GM19193 (cell line): ENCODE measurements around the gene POLA2.

Experiments
- POLR2A ChIP-seq: IDR thresholded peaks from 4 replicates; pipeline ENCODE4 v1.6.1; 2011; ENCODE audit not compliant: insufficient read depth, insufficient read length; ENCODE audit errors: extremely low read depth

Gene POLA2

DNA sequence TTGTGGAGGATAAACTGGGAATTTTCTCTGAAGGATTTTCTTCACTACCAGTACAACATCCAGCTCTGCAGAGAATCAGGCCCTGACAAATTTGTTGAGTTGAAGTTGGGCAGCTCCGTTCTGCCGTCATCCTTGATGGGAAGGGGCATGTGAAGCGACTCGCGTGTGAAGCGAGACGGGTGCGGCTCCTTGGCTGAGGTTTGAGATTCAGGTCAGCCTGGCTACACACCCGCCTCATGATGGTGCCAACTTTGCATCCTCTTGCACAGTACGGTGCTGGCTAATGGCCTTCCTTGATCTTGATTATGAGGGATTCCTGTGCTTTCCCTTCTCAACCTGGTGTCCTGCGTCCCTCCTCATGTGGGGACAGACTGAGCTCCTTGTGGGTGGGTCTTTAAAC is 33.2 kb downstream of the POLA2 start:
- TF ChIP-seq POLR2A, result no peak

DNA sequence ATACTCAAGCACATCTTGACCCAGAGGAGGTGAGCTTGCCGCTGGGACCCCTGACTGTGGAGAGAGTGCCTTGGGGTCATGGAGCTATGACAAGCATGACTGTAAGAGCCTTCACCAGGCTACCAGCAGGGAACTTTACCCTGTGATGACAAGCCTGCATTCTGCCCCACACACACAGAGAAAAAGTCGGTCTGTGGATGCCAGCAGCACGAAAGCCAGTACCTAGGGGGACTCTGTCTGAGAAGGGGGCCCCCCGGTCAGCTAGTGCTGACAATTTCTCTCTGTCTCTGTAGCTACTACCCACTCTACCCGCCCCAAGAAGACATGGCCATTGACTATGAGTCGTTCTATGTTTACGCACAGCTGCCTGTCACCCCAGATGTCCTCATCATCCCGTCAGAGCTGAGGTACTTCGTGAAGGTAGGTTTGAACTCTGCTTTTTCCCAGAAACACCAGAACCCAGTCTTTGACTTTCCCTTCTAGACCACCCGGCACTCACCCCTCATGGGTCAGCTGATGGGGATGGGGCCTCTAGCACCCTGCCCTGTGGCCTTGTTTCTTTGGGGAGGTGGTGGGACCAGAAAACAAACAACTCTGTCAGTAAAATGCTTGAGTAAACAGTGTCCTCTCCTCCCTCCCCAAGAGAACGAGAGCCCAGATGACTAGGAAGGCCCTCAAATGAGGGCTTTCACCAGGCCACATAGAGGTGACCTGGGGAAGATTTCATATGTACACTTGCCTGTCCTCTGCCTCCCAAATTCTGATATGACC is 34.0 kb downstream of the POLA2 start:
- TF ChIP-seq POLR2A, result no peak

DNA sequence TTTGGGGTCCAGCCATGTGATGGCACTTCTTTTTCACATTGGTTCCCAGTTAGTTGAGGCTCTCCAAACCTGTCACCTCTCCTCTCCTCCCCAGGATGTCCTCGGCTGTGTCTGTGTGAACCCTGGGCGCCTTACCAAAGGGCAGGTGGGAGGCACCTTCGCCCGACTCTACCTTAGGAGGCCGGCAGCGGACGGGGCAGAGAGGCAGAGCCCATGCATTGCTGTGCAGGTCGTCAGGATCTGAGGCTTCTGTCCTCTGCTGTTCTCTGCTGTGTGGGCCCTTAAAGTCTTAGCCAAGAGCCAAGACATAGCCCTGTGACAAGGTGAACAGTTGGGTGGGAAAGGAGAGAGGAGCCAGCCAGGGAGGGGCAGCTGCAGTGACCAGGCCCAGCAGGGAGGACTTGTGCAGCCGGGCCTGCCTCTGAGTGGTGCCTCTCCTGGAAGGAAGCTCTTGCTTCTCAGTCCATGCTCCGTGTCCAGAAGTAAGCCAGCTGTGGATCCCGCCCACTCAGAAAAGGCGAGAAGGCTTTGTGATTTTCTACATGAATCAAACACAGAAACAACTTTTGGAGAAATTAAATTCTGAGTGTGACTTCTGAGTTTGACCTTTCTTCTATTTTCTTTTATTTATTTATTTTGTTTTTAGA is 35.4 kb downstream of the POLA2 start:
- TF ChIP-seq POLR2A, result no peak

DNA sequence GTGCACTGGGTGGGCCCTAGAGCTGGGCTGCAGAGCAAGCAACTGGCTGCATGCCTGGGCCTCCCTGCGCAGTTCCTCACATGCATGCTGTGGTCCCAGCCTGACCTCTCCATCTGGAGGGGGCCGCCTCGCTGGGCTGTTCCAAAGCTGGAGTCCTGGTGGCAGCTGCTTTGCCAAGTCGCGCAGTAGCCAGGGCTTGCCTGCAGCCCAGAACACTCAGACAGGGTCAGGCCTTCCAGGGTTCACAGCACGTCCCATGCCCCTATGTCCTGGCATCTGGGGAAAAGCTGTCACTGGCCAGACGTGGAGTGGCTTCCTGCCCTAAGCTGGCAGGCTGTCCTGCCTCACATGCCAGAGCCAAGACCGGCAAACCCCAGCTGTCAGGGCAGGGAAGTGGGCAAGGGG is 36.4 kb downstream of the POLA2 start:
- no peak for TF ChIP-seq POLR2A

DNA sequence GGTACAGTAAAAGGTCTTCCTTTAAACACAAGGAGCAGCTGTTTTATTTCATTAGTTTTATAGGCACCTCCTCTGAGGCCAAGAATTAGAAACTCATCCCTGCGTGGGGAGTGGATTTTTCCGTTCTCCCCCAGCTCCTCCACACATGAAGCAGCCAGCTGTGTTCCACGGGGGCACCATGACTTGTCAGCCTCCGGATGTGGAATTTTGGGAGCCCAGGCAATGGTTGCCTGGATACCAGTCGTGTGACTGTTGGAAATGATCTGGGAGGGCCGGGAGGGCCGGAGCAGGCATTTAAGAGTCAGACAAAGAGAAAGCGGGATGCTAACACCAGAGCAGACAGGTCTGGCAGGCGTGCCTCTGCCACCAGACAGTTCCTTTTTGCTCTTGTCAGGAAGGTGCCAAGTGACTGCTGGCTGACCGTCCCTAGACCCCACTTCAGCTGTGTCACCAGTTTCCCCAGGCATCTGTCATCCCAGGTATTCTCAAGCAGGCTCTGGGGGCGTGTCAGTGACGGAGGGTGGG is 37.0 kb downstream of the POLA2 start:
- no peak for TF ChIP-seq POLR2A

DNA sequence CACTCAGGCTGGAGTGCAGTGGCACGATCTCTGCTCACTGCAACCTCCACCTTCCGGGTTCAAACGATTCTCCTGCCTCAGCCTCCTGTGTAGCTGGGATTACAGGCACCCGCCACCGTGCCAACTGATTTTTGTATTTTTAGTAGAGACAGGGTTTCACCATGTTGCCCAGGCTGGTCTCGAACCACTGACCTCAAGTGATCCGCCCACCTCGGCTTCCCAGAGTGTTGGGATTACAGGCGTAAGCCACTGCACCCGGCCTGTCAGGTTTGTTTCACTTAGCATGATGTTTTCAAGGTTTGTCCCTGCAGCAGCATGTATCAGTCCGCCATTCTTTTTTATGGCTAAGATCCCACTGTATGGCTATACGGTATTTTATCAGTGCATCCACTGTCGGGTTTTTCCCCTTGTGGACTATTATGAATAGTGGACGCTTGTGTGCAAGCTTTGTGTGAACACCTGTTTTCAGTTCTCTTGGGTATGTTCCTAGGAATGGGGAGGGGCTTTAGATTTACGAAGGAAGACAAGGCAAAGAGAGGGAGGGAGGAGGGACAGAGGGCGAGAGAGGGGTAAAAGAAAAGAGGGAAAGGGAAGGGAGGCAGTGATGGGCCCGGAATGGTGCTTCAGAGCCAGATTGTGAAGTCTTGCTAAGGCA is 39.0 kb downstream of the POLA2 start:
- TF ChIP-seq POLR2A, result no peak

DNA sequence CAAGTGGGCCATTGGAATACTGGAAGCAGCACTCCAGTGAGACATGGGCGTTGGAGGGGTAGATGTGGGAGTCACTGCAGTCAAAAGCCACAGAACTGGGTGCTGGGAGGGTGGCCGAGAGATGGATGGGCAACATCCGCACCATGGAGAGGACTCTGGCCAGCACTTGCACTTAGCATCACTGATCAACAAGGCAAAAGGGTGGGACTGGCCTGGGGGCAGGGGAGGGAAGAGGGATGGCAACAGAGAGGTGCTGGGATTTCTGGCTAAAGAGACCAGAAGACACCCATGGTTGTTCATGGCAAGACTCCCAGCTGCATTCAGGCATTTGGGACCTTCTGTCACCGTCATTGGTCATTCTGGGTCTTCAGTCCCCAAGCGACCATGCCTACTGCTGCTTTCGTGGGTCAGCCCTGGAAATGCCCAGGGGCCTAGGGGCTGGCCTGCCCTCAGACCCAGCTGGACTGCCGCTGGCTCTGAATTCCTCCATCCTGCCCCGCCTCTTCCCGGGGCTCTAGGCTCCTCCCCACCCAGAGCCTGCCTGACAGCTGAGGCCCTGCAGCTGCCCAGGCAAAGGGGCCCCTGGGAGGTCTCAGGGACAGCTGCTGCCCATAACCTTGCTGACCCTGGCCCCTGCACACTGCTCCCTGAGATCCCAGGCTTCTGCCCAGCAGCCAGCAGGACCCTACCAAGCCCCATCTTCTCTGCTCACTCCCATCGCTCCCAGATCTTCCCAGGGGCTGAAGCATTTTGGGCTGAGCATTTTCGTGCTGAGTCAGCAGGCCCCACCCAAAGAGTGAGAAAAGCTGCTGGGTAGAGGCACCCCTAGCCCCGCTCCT is 39.9 kb downstream of the POLA2 start:
- no peak for TF ChIP-seq POLR2A

DNA sequence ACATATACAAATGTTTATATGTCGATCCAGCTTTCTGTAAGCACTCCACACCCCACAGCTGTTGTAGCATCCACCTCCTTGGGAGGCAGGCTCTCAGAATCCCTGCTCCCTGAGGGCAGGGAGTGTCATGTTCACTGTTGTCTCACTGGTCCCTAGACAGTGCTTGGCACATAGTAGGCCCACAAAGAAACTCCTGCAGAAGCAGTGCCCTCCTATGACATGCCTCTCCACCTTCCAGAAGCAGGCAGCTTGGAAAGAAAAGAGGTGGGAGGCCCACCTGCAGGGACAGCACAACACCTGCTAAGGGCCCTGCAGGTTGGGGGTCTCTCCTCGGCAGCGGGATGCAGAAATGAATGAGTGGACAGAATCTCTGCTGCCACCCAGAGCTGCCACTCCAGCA is 41.8 kb downstream of the POLA2 start:
- TF ChIP-seq POLR2A, result no peak

DNA sequence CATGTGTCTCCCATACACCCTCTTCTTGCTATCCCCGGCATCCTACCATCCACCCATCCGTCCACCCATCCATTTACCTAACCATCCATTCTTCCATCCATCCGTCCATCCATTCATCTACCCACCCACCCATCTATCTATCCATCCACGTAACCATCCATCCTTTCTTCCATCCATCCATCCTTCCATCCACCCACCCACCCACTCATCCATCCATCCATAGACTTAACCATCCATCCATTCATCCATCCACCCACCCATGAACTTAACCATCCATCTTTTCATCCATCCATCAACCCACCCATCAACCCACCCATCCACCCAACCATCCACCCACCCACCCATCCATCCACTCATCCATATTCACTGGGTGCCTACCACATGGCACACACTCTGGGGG is 42.3 kb downstream of the POLA2 start:
- no peak for TF ChIP-seq POLR2A

DNA sequence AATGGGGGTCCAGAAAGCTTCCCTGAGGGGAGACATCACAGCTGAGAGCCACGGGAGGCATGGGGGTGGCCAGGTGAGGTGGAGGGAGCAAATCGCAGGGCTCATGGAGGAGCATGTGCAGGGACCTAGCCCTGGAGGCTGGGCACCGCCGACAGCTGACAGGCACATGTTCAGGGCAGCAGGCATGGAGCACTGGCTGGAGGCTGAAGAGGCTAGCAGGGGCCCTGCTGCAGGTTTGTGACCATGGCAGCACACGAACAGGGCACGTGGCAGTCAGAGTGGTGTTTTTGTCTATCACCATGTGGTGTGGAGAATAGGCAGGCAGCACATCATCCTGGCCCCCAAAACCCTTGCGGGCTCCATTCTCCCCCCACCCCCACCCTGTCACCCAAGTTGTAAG is 42.9 kb downstream of the POLA2 start:
- TF ChIP-seq POLR2A, result no peak

DNA sequence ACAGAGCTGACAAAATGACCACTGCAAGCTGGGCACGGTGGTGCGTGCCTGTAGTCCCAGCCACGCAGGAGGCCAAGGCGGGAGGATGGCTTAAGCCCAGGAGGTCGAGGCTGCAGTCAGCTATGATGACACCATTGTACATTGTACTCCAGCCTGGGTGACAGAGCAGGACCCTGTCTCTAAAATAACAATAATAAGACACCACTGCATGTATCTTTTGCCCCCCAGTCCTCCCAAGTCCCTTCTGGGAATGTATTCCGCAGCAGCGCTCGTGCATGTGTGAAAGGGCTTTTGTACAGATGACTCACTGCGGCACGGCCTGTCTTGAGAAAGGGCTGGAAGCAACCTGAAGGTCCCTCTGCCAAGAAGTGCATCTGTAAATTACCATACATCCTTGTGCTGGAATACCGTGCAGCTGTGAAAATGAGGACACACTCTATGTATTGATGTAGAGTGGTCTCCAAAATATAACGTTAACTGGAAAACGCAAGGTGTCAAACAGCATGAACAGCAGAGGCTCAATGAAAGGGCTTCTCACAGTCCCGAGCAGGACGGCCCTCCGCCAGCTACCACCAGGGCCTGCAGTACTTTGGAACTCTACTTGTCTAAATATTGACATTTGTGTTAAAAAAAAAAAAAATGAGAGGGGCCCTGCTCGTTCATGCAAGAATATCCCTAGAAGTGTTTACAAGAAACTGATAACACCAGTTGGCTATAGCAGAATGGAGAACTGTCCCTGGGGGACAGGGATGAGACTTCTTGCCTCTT is 43.9 kb downstream of the POLA2 start:
- no peak for TF ChIP-seq POLR2A

DNA sequence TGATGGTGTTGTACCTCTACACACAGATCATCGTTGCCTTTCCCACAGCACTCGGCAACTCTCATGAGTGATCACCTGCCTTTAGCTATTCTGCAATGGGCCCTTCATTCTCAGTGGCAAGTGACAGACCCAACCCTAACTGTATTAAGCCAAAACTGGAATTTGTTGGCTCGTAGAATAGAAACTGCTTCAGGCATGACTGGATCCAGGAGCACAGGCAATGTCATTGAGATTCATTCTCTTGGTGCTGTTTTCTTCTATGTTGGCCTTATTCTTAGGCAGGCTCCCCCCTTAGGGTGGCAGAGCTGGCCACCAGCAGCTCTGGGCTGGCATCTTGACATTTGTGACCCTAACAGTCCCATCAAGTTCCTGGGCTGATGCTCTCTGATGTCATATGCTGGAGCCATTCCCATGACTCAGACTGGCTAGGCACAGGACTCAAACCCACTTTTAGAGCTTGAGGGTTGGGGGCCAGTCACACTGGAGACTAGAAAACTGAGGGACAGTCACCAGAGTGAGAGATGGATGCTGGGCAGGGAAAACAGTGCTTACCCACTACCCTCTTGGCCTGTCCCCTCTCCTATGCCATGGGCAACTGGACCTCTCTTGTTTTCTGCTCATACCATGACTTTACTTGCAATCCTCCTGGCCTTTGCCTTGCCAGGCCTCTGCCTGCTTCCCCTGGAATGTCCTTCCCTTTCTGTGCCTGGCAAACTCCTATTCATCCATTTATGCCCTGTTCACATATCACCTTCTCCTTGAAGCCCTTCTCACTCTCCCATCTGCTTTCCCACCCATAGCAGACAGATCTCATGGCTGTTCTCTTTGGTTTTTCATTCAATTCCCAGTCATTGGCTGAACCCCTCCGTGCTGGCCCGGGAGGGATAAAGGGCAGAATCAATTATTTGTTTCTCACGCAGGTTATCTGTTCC is 45.8 kb downstream of the POLA2 start:
- no peak for TF ChIP-seq POLR2A

DNA sequence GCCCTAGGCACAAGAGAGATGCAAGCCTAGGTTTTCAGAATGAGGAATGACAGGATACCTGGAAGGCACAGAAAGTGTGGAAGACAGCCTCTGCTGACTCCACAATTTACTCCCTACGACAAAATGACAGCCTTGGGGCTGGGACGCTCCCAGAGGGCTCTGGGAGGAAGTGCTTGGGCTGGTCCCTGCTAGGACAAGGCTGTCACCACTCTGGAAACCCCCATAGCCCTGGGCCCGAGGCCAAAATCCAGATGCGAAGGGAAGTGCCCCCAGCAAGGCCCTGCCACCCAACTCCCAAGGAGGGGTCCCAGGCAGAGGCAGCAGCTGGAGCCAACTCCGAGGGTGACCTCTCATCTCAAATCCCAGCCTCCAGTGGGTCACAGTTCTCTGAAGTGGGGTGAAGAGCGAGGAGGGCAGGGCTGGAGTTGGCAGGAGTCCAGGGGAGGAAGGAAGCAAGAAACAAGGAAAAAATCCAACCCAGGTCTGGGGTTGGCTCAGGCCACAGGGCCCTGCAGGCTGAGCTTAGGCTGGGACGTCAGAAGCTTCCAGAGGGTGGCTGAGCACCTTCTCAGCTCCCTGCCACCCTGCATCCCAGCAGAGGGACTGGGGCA is 46.6 kb downstream of the POLA2 start:
- TF ChIP-seq POLR2A, result no peak
